Head of caudate nucleus (tissue), 42 donors: ENCODE results near the gene UGDH.
"Not testable (repeated sequence)": the region's sequence is repeated elsewhere in the genome, so short reads cannot be mapped to it uniquely, and the experiment has no call there.

Experiments used
- DNase-seq, 42 donors: peaks; one replicate each; pipeline versions ENCODE4 v3.0.0 to v3.0.0-alpha.2; 2020 to 2021; ENCODE audit warnings: mixed read lengths in 7 of 42
- intact Hi-C: fragments of 100-400 bp; cut with DNase I; formaldehyde crosslinking; loops from one replicate; pipeline ENCODE4 v1.15.0; 2022

The UGDH gene

DNA sequence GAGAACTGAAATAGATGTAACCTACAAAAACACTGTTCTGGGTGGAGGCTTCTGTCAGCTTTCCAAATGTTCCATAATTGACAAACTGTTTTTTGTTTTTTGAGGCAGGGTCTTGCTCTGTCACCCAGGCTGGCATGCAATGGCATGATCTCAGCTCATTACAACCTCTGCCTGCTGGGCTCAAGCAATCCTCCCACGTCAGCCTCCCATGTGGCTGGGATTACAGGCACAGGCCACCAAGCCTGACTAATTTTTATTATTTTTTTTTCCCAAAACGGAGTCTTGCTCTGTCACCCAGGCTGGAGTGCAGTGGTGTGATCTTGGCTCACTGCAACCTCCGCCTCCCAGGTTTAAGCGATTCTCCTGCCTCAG is 24.6 kb downstream of the UGDH start:
- intact Hi-C loops, result not testable (repeated sequence)

DNA sequence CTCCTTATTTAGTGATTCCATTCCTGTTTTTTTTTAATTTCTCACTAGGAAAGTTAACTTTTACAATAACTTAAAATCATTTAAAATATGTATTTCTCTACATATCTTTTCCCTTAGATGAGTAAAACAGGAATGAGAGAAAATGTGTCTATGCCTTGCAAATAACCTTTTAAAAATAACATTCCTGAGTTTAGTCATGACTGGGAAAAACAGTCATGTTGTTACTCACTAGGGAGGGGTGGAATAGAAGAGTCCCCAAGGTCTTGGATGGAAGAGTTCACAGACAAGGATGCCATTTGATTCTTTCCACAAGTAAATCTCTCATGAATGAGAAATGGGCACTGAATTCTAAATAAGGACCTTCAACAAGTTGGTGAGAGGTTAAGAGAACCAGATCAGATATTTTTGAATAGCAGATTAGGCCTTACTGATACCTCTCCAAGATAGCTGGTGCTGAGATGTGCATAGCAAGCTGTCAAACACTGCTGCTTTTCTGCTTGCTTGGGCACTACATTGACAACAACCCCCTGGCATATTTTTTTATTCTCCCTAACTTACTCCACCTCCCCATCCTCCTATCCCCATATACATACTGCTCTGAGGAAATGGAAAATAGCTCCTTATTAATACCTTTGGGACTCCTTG is 25.1 kb downstream of the UGDH start:
- intact Hi-C loops, result no loop called here
- DNase-seq, result no peak

More for the DNA sequence above, 24.6 kb downstream of the UGDH start:
- not testable (repeated sequence) for DNase-seq

DNA sequence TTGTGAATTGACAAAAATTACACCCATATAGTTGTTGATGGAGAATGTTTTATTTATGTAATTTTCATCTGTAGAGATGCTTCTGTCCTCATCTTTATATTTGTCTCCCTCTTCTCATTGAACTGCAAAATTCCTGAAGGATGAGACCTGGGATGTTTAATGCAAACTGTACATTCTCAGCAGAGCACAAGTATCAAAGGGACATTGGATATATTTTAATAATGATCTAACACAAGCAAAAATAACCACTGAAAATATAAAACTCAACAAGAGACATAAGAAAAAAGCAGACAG is 28.6 kb downstream of the UGDH start:
- intact Hi-C loops, result no loop called here
- DNase-seq, result no peak

DNA sequence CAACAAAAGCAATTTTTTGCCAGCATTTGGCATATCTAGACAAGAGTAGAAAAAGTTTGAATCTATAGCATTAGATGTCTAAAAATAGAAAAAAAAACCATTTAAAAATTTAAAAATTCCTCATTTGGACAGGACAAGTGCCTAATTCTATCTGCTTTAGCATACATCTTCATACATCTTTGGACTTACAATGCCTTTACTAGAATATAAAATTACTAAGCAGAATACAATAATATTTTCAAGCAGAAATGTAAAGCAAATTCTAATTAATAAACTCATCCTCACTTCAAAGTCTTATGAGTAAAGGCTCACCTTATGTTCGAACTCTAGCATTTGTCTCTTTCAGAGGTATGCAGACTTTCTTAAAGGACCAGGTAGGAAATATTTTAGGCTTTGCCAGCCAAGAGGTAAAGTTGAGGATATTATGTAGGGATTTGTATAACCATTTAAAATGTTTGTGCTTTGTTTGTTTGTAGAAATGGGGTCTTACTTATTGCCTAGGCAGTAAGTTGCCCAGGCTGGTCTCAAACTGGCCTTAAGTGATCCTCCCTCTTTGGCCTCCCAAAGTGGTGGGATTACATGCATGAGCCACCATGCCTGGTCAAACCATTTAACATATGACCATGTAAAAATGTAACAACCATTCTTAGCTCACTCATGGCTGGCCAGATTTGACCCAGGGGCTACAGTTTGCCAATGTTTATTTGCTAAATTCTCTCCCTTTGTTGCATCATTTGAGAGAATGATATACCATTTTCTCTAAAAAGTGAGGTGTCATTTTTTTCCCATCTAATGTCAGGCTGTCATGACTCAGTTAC is 29.1 kb downstream of the UGDH start:
- DNase-seq, result peak in 1 of 42 donors; percentile 9
- intact Hi-C loops, result no loop called here

DNA sequence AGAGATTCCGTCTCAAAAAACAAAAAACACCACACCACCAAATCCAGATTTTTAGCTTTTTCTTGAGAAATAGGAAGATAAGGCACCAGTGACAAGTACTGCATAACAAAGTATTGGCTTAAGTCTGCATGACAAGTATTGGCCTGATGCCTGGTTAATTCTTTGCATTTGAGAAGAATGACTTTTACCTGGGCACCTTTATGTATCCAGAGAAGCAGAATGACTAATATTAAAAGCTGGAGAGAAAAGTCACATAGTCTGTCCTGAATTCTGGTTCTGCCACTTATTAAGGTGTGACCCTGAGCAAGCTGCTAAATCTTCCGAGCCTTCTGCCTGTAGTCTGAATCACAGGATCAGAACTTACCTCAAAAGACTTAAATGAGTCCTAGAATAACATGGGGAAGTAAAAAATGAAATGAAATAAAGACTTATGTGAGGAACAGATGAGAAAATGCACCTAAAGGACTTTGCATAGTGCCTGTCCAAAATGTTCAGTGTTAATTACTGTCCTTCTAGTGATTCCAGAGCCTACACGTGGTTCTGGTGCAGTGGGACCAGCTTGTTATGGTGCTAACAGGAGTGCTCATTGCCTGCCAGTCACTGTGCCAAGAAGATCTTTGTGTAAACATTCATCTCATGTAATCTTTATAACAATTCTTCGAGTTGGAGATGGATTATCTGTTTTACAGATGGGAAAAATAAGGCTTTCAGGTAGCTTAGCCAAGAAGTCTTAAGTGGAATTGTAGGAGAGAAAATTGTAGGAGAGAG is 31.6 kb downstream of the UGDH start:
- DNase-seq, result no peak
- intact Hi-C loops, result no loop called here

DNA sequence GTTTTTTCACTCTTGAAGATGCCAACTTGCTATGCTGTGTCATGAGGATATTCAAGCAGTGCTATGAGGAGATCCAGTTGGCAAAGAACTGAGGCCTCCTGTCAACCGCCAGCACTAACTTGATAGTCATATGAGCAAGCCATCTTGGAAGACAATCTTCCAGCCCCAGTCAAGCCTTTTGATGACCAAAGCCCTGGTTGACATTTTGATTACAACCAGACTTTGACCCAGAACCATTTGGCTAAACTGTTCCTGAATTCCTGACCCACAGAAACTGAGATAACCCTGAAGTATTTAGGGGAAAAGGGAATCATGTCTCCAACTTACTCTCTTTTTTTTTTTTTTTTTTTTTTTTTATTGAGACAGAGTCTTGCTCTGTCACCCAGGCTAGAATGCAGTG is 32.9 kb downstream of the UGDH start:
- intact Hi-C loops, result no loop called here
- no peak for DNase-seq

DNA sequence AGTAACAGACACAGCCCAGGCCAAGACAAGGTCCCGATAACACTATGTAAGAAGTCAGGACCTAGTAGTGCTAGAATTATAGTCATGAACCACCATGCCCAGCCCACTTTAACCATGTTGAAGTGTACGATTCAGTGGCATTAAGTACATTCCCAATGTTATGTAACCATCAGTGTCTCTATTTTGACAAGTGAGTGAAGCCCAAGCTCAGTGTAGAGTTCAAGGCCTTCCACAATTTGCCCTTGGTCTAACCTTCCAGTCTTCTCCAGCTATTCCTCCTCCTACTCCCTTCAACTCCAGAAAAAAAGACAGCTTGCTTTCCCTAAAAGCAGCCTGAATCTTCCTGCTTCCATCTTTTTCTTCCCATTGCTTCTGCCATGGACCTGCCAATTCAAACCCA is 36.9 kb downstream of the UGDH start:
- DNase-seq, result no peak
- intact Hi-C loops, result no loop called here

DNA sequence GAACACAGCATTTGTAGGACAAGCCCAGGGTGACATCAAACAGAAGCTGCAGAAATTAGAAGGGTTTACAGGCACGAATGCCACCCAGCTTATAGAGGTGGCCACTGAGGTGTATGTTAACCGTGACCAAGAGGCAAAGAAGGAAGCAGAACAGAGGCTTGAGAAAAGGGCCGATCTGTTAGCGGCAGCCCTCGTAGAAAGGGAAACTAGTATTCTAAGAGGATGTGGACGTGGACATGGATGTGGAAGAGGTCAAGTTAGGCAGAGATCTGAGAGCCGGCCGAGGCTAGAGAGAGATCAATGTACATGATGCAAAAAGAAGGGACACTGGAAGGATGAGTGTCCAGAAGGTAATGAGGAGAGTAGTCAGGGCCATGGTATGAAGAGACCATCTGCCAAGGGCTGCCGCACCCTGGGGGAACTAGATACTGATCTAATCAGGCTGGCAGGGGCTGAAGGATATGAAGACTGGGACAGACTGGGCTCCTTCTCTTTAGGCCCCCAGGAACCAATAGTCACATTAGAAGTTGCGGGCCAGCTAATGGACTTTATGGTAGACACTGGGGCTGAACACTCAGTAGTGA is 40.9 kb downstream of the UGDH start:
- intact Hi-C loops, result no loop called here
- DNase-seq, result no peak

DNA sequence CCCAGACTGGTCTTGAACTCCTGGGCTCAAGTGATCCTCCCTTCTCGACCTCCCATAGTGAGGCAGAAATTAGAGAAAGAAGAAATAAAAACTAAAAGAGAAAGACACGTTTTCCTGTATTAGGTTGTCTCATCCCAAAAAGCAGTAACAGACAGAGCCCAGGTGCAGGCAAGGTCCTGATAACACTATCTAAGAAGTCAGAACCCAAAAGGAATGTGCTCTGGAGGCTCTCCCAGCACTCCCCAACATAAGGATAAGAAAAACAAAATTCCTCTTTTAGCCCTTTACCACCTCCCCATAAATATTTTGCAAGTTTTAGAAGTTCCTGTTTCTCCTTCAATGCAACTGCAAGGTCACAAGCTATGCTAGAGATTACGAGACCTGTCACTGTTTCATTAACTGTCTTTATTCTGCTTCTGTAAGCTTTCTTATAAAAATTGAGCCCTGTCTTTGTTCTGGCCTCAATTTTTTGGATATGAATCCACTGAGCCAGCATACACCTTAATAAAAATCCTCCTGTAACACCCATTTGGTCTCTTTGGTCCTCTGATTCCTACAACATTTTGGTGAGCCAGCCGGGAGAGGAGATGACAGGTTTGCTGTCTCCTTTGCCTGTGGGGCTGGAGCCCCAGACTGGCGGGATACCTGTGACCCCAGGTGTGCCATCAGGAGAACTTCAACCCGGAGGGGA is 42.5 kb downstream of the UGDH start:
- no peak for DNase-seq
- intact Hi-C loops, result no loop called here

DNA sequence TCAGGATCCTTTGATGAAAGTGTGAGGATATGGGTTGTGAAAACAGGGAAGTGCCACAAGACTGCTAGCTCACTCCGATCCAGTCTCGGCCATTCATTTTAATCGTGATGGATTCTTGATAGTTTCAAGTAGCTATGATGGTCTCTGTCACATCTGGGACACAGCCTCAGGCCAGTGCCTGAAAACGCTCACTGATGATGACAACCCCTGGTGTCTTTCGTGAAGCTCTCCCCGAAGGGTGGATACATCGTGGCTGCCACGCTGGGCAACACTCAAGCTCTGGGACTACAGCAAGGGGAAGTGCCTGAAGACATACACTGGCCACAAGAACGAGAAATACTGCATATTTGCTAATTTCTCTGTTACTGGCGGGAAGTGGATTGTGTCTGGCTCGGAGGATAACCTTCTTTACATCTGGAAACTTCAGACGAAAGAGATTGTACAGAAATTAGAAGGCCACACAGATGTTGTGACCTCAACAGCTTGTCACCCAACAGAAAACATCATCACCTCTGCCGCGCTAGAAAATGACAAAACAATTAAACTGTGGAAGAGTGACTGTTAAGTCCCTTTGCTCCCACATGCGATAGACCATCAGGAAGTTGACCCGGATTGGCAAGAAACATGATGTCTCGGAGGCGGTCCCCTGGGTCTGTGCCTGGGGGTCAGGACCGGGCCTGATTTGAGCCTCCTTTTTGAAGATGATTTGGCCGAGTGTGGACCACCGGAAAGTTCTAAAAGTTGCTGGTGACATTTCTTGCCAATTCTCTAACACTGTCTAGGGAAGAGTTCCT is 46.1 kb downstream of the UGDH start:
- intact Hi-C loops, result no loop called here
- no peak for DNase-seq

DNA sequence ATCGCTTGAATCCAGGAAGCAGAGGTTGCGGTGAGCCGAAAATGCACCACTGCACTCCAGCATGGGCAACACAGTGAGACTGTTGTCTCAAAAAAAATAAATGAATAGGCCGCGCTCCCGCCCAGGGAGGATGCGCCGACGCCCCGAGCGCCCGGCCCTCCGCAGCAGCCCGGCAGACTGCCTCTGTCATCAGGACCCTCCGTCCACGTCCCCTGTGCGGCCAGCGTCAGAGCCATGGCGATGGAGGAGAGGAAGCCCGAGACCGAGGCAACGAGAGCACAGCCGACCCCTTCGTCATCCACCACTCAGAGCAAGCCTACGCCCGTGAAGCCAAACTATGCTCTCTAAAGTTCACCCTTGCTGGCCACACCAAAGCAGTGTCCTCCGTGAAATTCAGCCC is 47.0 kb downstream of the UGDH start:
- intact Hi-C loops, result no loop called here
- no peak for DNase-seq

DNA sequence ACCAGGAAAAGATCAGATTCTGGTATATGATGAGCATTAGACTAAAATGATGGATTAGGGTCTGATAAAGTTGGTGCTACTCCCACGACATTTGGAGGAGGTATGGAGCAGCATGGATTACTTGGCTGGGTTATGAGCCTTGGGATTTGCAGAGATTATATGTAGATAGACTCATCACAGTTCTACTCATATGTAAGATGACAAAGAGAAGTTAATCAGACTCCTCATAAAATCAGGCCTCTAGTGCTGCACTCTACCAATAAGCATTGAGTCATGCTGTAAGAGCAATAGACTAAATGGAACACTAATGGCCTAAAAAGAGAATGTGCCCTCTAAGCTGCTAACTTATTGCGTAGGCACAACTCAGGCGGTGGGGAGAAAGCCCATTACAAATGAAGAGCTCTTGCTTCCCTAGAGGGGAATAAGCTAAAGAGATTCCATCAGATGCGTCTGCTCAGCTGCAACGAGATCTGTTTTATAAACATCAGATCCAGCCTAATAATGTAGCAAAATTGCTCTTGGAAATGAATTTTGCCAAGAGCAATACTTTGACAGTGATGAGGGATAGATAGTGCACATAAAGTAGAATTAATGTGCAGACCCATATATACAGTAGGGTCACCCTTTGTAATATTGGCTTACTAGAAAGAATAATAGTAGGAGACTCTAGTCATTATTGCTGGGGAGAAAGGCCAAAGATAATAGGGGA is 50.9 kb downstream of the UGDH start:
- intact Hi-C loops, result no loop called here
- DNase-seq, result peak in 1 of 42 donors; percentile 18

DNA sequence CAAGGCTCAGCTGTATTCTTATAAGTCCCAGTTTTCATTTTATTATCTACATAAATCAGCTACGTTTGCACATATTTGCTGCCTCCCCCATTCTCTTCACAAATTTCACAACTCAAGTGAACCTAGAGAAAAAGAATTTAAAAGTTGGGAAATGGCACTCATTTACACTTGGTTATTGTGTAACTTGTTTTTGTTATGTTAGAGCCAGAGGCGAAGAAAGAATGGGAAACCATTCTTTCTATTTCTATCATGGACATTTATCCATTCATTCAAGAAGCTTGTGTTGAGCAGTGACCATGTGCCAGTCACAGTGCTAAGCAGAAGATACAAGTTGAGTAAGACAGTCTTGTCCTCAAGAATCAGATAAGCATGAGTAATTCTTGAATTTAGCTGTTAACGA is 54.8 kb downstream of the UGDH start:
- intact Hi-C loops, result loop anchor here (5.0 kb wide), 1 partner anchor 505 kb away; the partner anchor contains the start of gene PDS5A
- no peak for DNase-seq

DNA sequence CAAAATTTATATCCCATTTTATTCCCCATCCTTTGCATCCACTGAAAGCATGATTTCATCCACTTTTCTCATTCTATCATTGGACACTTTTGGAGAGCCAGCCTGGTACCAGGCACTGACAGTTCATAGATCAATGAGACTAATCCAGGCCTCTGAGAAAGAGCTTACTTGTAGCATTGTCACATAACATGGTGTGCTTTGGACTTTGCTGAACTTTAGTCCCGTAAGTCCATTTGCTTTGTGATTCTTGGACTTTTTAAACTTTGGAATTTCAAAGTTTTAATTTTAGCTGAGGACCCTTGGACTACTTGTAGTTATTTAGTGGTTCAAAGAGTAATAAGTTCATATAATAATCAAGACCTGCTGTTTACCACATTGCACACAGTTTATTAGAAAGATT is 56.8 kb downstream of the UGDH start:
- no peak for DNase-seq
- intact Hi-C loops, result loop anchor here (5.0 kb wide), 1 partner anchor 507 kb away; the partner anchor contains the start of gene PDS5A

DNA sequence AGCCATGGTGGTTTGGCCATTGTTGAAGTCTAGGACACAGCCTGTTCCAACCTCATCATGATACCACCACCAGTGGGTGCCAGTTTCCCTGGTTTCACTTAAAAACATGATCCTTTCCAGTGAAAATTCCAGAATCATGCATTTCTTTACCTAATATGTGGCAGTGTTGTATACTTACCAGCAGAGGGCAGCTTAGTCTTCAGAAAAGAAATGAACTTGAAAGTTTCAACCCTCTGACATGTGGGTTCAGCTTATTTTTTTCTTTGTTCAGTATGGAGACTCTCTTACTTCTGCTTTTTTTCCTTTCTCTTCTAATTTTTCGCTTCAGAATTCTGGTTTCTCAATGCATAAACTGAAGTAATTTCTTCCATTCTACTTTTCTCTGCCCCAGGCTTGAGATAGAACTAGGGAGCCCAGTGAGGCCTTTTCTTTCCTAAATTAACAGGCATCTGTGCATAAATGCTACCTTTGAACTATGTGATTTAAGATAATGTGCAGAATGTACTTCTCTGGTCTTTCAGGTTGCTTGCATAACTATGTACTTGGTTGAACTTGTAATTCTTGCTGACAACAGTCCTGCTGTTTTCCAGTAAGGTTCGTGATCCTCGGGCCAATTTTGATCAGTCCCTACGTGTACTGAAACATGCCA is 57.7 kb downstream of the UGDH start:
- peak in 18 of 42 donors; percentile 12 to 64 (median 40) for DNase-seq
- intact Hi-C loops, result loop anchor here (5.0 kb wide), 2 partner anchors 168 to 508 kb away; partner anchors contain the start of genes PDS5A and SMIM14

DNA sequence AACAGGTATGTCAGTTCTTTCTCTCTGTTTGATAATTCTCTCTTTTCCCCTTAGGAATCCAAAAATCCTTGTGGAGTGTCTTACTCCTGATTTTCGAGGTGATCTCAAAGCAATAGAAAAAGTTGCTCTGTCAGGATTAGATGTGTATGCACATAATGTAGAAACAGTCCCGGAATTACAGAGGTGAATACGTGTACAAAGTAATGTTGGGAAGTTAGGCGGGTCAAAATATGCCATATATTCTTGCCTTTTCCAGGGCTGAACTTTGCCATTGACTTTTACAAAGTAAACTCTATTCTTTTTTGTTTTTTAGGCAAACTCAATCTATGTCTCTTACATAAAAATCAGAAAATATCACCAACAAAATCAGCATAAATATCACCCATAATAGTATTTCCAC is 59.8 kb downstream of the UGDH start:
- intact Hi-C loops, result loop anchor here (5.0 kb wide), 1 partner anchor 170 kb away; the partner anchor contains the start of gene SMIM14
- DNase-seq, result no peak

DNA sequence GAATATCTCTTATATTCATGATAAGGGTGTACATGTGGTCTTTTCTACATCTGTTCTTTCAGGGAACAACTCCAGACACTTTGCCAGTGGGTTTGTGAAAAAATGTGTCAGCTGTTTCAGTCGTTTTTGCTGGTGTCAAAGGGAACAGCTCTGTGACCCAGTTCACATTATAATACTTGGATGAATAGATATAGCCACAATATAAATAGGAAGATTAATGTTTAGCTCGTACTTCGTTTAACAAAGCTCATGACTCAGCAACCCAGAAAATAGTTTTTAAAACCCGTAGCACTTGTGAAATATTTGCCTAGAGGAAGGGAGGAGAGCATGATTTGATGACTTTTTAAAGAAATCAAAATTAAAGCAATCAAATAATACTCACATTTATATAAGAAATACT is 60.5 kb downstream of the UGDH start:
- intact Hi-C loops, result loop anchor here (5.0 kb wide), 1 partner anchor 171 kb away; the partner anchor contains the start of gene SMIM14

More for the DNA sequence above, 60.5 kb downstream of the UGDH start:
- no peak for DNase-seq
